CD4-positive, alpha-beta T cell (primary cell): ENCODE data around the gene SMU1. TPM values are rescaled to one million over a fixed set of nuclear protein-coding genes. Genes with fewer than 3 reads are reported as not detected.

ENCODE experiments used
- ATAC-seq: fragments of 200-7000 bp; cut with Tn5 transposase; one replicate; pipeline ENCODE4 v1.10.0; 2022; ENCODE audit warnings: mild to moderate bottlenecking; ENCODE audit not compliant: poor library complexity
- CTCF ChIA-PET: fragments of 350-600 bp; sonication (Branson Sonifier 250); formaldehyde crosslinking; loops from one replicate; lab custom pipeline; 2021; ENCODE audit warnings: antibody characterized with exemption, inconsistent platforms; lab: Charles Lee
- POLR2A ChIA-PET: fragments of 350-600 bp; sonication (Branson Sonifier 250); formaldehyde crosslinking; loops from one replicate; lab custom pipeline; 2021; ENCODE audit warnings: antibody characterized with exemption, inconsistent platforms; lab: Charles Lee
- DNase-seq, 14 experiments: peaks; one replicate each; pipeline ENCODE4 v3.0.0-alpha.2; 2013 to 2020; ENCODE audit warnings: mixed read lengths in 2 of 14
- H3K27ac ChIP-seq, 2 donors: one replicate each; pipeline versions ENCODE4 v1.5.1 to v1.7.0; 2013; ENCODE audit warnings: low read length in 2 of 2, low read depth in 1 of 2, mild to moderate bottlenecking in 1 of 2
- H3K27me3 ChIP-seq, 2 experiments: 1 replicate in 1 of 2; 2 replicates in 1 of 2; pipeline versions ENCODE4 v1.6.1 to v1.7.0; 2013; ENCODE audit warnings: low read length in 2 of 2, control low read depth in 1 of 2, mild to moderate bottlenecking in 1 of 2, moderate library complexity in 1 of 2; ENCODE audit not compliant: insufficient read depth in 2 of 2, control insufficient read depth in 1 of 2
- H3K36me3 ChIP-seq: one replicate; pipeline ENCODE4 v1.6.1; 2013; ENCODE audit warnings: low read length, control low read depth; ENCODE audit not compliant: insufficient read depth
- H3K4me1 ChIP-seq: one replicate; pipeline ENCODE4 v1.6.1; 2013; ENCODE audit warnings: low read length, control low read depth; ENCODE audit not compliant: insufficient read depth
- H3K4me3 ChIP-seq: one replicate; pipeline ENCODE4 v1.5.1; 2013; ENCODE audit warnings: mild to moderate bottlenecking, low read length, moderate library complexity
- H3K9me3 ChIP-seq, 2 experiments: 1 replicate in 1 of 2; 2 replicates in 1 of 2; pipeline versions ENCODE4 v1.6.1 to v1.7.0; 2013; ENCODE audit warnings: low read length in 2 of 2, mild to moderate bottlenecking in 2 of 2, control low read depth in 1 of 2, moderate library complexity in 1 of 2; ENCODE audit not compliant: control insufficient read depth in 1 of 2, insufficient read depth in 1 of 2
- H3K27ac Mint-ChIP-seq: one replicate; pipeline ENCODE4 v1.8.0; 2020; ENCODE audit warnings: mixed read lengths
- H3K27me3 Mint-ChIP-seq: one replicate; pipeline ENCODE4 v1.8.0; 2021; ENCODE audit warnings: mixed read lengths
- H3K36me3 Mint-ChIP-seq: one replicate; pipeline ENCODE4 v1.8.0; 2021; ENCODE audit warnings: low read depth, mixed read lengths
- H3K4me1 Mint-ChIP-seq: one replicate; pipeline ENCODE4 v1.8.0; 2021; ENCODE audit warnings: low read depth, mixed read lengths
- H3K4me3 Mint-ChIP-seq: one replicate; pipeline ENCODE4 v1.8.0; 2020; ENCODE audit warnings: mild to moderate bottlenecking, mixed read lengths
- H3K9me3 Mint-ChIP-seq: one replicate; pipeline ENCODE4 v1.8.0; 2020; ENCODE audit warnings: mixed read lengths
- CTCF ChIP-seq: fragments of 200-600 bp; IDR thresholded peaks from one replicate; pipeline ENCODE4 v1.8.0; 2022; ENCODE audit warnings: antibody characterized with exemption, mild to moderate bottlenecking
- intact Hi-C, 2 experiments: fragments of 100-400 bp; cut with DNase I in 1 of 2; cut with micrococcal nuclease in 1 of 2; formaldehyde crosslinking; loops; one replicate each; pipeline versions ENCODE4 v1.15.1 to v1.9.0; 2023 to 2025; cut with DNase I, micrococcal nuclease
- total RNA-seq, 174 experiments: library from RNA in 2 of 174; stranded (reverse) in 2 of 174; gene quantifications; one replicate each; pipeline ENCODE4 v1.2.3 and lab custom pipeline; 2021 to 2026

SMU1 gene
- total RNA-seq, 2 experiments from 2014 or later: 25.1 to 26.0 TPM

GRCh38 chr9:33080534-33080933 is 4.1 kb upstream of the SMU1 start:
- no peak for ATAC-seq
- H3K9me3 ChIP-seq: peaks cover 0 to 2% of the 10 kb centered on the region in 2 experiments
- H3K36me3 ChIP-seq: no peaks in the 10 kb centered on the region
- H3K27me3 ChIP-seq: no peaks in the 10 kb centered on the region
- Mint-ChIP-seq H3K4me3 (no peak overlapping the region), H3K9me3 (no peaks in the 10 kb centered on the region), H3K27me3 (no peaks in the 10 kb centered on the region), H3K36me3 (peaks cover 12% of the 10 kb centered on the region), H3K27ac (no peak overlapping the region), H3K4me1 (peaks cover 46% of the 10 kb centered on the region)
- H3K4me1 ChIP-seq: peaks cover 43% of the 10 kb centered on the region
- intact Hi-C loops: loop anchor here in 1 of 2 experiments (2.0 kb wide), 1 partner anchor 90 kb away; no protein-coding TSS in a partner anchor
- no peak overlapping the region for H3K4me3 ChIP-seq
- H3K27ac ChIP-seq: peak overlapping the region in 1 of 2 donors; percentile 52
- DNase-seq: peak in 1 of 14 experiments; percentile 21
- ChIA-PET POLR2A (interaction anchor here (1.0 kb wide), 1 partner anchor 87 kb away, joined by 3 read pairs; no protein-coding TSS in a partner anchor), CTCF (no interaction called here)
- TF ChIP-seq CTCF: no peak

DNA sequence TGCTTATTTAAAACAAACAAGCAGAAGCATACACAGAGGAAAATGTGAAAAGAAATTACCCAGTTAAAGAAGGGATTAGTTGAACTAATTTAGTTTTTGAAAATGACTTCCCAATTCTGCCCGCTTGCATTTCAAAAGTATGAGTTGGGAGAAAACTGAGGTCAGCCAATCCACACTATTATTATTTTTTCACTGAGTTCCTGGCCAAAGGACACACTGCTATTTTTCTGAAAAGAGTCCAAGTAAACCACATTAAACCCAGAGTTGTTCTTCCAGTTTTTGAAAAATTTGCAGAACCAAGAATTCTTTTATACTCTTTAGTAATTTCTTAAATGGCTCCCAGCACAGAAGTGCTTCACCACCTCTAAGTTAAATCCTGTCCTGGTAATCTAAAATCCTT is 7.5 kb downstream of the SMU1 start:
- H3K27ac ChIP-seq: no peak overlapping the region
- Mint-ChIP-seq H3K36me3 (peaks cover 95% of the 10 kb centered on the region), H3K4me3 (no peak overlapping the region), H3K9me3 (no peaks in the 10 kb centered on the region), H3K27me3 (no peaks in the 10 kb centered on the region), H3K4me1 (peaks cover 38% of the 10 kb centered on the region), H3K27ac (no peak overlapping the region)
- POLR2A ChIA-PET: interaction anchor here (0.6 kb wide), 1 partner anchor 65 kb away, joined by 3 read pairs; no protein-coding TSS in a partner anchor
- peaks cover 93% of the 10 kb centered on the region for H3K36me3 ChIP-seq
- DNase-seq (no peak), ATAC-seq (no peak)
- intact Hi-C loops: no loop called here
- H3K9me3 ChIP-seq: no peaks in the 10 kb centered on the region
- CTCF ChIA-PET: no interaction called here
- H3K27me3 ChIP-seq: no peaks in the 10 kb centered on the region
- no peak for TF ChIP-seq CTCF
- no peak overlapping the region for H3K4me3 ChIP-seq
- peaks cover 7% of the 10 kb centered on the region for H3K4me1 ChIP-seq

GRCh38 chr9:33065157-33066076 is 11.1 kb downstream of the SMU1 start:
- Mint-ChIP-seq H3K4me1 (peaks cover 14% of the 10 kb centered on the region), H3K9me3 (no peaks in the 10 kb centered on the region), H3K27me3 (no peaks in the 10 kb centered on the region), H3K4me3 (no peak overlapping the region), H3K27ac (no peak overlapping the region), H3K36me3 (peaks cover 93% of the 10 kb centered on the region)
- Histone ChIP-seq H3K4me3 (no peak overlapping the region), H3K9me3 (no peaks in the 10 kb centered on the region), H3K36me3 (peaks cover 90% of the 10 kb centered on the region), H3K4me1 (no peaks in the 10 kb centered on the region), H3K27ac (no peak overlapping the region), H3K27me3 (no peaks in the 10 kb centered on the region)
- intact Hi-C loops: no loop called here
- CTCF ChIA-PET: no interaction called here
- POLR2A ChIA-PET: no interaction called here
- peak in 1 of 14 experiments; percentile 13 for DNase-seq
- no peak for ATAC-seq
- TF ChIP-seq CTCF: no peak
